ENCODE results near the gene LRRK1.

Gene LRRK1

GRCh38 chr15:100900136-100900794 lies 18.9 kb upstream of the LRRK1 start:
- Histone ChIP-seq H3K18ac (ENCODE audit: low read depth in 1 of 2, low read length in 2 of 2) (no peak overlapping the region), H2AFZ (ENCODE audit: low read depth, low read length) (no peak overlapping the region), H4K8ac (ENCODE audit: low read length) (no peak overlapping the region), H3K79me1 (replicated peaks; ENCODE audit: low read length, poor library complexity, severe bottlenecking) (no peaks in the 10 kb centered on the region), H3K4me3 (ENCODE audit: insufficient read depth in 1 of 2, low read depth in 1 of 2, low read length in 2 of 2) (no peak overlapping the region), H3K9ac (ENCODE audit: low read length) (no peak overlapping the region), H3K4ac (ENCODE audit: low read depth in 1 of 2, low read length in 2 of 2) (no peak overlapping the region), H3K36me3 (ENCODE audit: control insufficient read depth in 1 of 2, insufficient read depth in 2 of 2, low read depth in 1 of 2, low read length in 2 of 2) (peaks cover 0 to 65% of the 10 kb centered on the region in 2 experiments), H3K23ac (ENCODE audit: low read length in 2 of 2) (no peak overlapping the region), H4K91ac (ENCODE audit: low read length) (no peak overlapping the region), H3K9me3 (ENCODE audit: control insufficient read depth, low read length) (no peaks in the 10 kb centered on the region), H3K4me1 (ENCODE audit: control insufficient read depth, insufficient read depth, low read depth, low read length) (peaks cover 3% of the 10 kb centered on the region), H2AK5ac (ENCODE audit: low read length, severe bottlenecking) (no peak overlapping the region), H2BK15ac (ENCODE audit: low read depth, poor library complexity, severe bottlenecking) (no peak overlapping the region), H2BK5ac (ENCODE audit: low read depth, low read length, poor library complexity, severe bottlenecking) (no peak overlapping the region), H3K27me3 (ENCODE audit: control insufficient read depth in 1 of 2, insufficient read depth in 1 of 2, low read length in 2 of 2) (peaks cover 0 to 28% of the 10 kb centered on the region in 2 experiments), H2BK120ac (ENCODE audit: low read depth, low read length) (no peak overlapping the region), H3K27ac (ENCODE audit: low read length, poor library complexity, severe bottlenecking) (no peak overlapping the region), H3K14ac (ENCODE audit: low read length in 2 of 2) (no peak overlapping the region), H3K4me2 (ENCODE audit: low read length, poor library complexity, severe bottlenecking) (no peak overlapping the region), H2BK12ac (ENCODE audit: low read length in 2 of 2) (no peak overlapping the region)
- WGBS, result 89% methylated on average over 11 of the region's 13 CpGs
- no peak for DNase-seq

- no peak overlapping the region for H2BK120ac ChIP-seq (ENCODE audit: low read depth, low read length)
- no peaks in the 10 kb centered on the region for H3K9me3 ChIP-seq (ENCODE audit: control insufficient read depth, low read length)
- no peak overlapping the region for H3K4ac ChIP-seq (ENCODE audit: low read depth in 1 of 2, low read length in 2 of 2)
- no peak overlapping the region for H2AFZ ChIP-seq (ENCODE audit: low read depth, low read length)
- no peak overlapping the region for H2BK12ac ChIP-seq (ENCODE audit: low read length in 2 of 2)
- H3K4me3 ChIP-seq (ENCODE audit: insufficient read depth in 1 of 2, low read depth in 1 of 2, low read length in 2 of 2), result no peak overlapping the region
- H3K4me1 ChIP-seq (ENCODE audit: control insufficient read depth, insufficient read depth, low read depth, low read length), result peaks cover 3% of the 10 kb centered on the region
- no peak overlapping the region for H2BK5ac ChIP-seq (ENCODE audit: low read depth, low read length, poor library complexity, severe bottlenecking)
- H3K23ac ChIP-seq (ENCODE audit: low read length in 2 of 2), result no peak overlapping the region
- no peak overlapping the region for H3K18ac ChIP-seq (ENCODE audit: low read depth in 1 of 2, low read length in 2 of 2)
- no peak overlapping the region for H3K4me2 ChIP-seq (ENCODE audit: low read length, poor library complexity, severe bottlenecking)
- no peak overlapping the region for H3K27ac ChIP-seq (ENCODE audit: low read length, poor library complexity, severe bottlenecking)
- no peaks in the 10 kb centered on the region for H3K79me1 ChIP-seq (replicated peaks; ENCODE audit: low read length, poor library complexity, severe bottlenecking)
- H3K14ac ChIP-seq (ENCODE audit: low read length in 2 of 2), result no peak overlapping the region
- no peak for DNase-seq
- H2AK5ac ChIP-seq (ENCODE audit: low read length, severe bottlenecking), result no peak overlapping the region
- 93% methylated on average over 9 of the region's 9 CpGs for WGBS
- H4K8ac ChIP-seq (ENCODE audit: low read length), result no peak overlapping the region
- H3K27me3 ChIP-seq (ENCODE audit: control insufficient read depth in 1 of 2, insufficient read depth in 1 of 2, low read length in 2 of 2), result peaks cover 0 to 27% of the 10 kb centered on the region in 2 experiments
- peaks cover 0 to 66% of the 10 kb centered on the region in 2 experiments for H3K36me3 ChIP-seq (ENCODE audit: control insufficient read depth in 1 of 2, insufficient read depth in 2 of 2, low read depth in 1 of 2, low read length in 2 of 2)
- H4K91ac ChIP-seq (ENCODE audit: low read length), result no peak overlapping the region
- H2BK15ac ChIP-seq (ENCODE audit: low read depth, poor library complexity, severe bottlenecking), result no peak overlapping the region
- H3K9ac ChIP-seq (ENCODE audit: low read length), result peak overlapping the region; percentile 83
These were observed 18.4 kb upstream of the LRRK1 start for GRCh38 chr15:100900795-100901169.

GRCh38 chr15:100901296-100901695 lies 17.9 kb upstream of the LRRK1 start:
- no peak overlapping the region for H3K4me2 ChIP-seq (ENCODE audit: low read length, poor library complexity, severe bottlenecking)
- H2BK120ac ChIP-seq (ENCODE audit: low read depth, low read length), result no peak overlapping the region
- H3K9ac ChIP-seq (ENCODE audit: low read length), result peak overlapping the region; percentile 83
- H3K23ac ChIP-seq (ENCODE audit: low read length in 2 of 2), result no peak overlapping the region
- no peak overlapping the region for H3K4me3 ChIP-seq (ENCODE audit: insufficient read depth in 1 of 2, low read depth in 1 of 2, low read length in 2 of 2)
- no peaks in the 10 kb centered on the region for H3K79me1 ChIP-seq (replicated peaks; ENCODE audit: low read length, poor library complexity, severe bottlenecking)
- no peak overlapping the region for H2BK15ac ChIP-seq (ENCODE audit: low read depth, poor library complexity, severe bottlenecking)
- WGBS, result 89% methylated on average over 2 of the region's 3 CpGs
- no peaks in the 10 kb centered on the region for H3K9me3 ChIP-seq (ENCODE audit: control insufficient read depth, low read length)
- H3K14ac ChIP-seq (ENCODE audit: low read length in 2 of 2), result no peak overlapping the region
- no peak overlapping the region for H4K91ac ChIP-seq (ENCODE audit: low read length)
- no peak overlapping the region for H2AK5ac ChIP-seq (ENCODE audit: low read length, severe bottlenecking)
- no peak overlapping the region for H2AFZ ChIP-seq (ENCODE audit: low read depth, low read length)
- H3K27me3 ChIP-seq (ENCODE audit: control insufficient read depth in 1 of 2, insufficient read depth in 1 of 2, low read length in 2 of 2), result peaks cover 0 to 30% of the 10 kb centered on the region in 2 experiments
- DNase-seq, result no peak
- no peak overlapping the region for H3K18ac ChIP-seq (ENCODE audit: low read depth in 1 of 2, low read length in 2 of 2)
- H2BK12ac ChIP-seq (ENCODE audit: low read length in 2 of 2), result no peak overlapping the region
- H4K8ac ChIP-seq (ENCODE audit: low read length), result no peak overlapping the region
- H3K27ac ChIP-seq (ENCODE audit: low read length, poor library complexity, severe bottlenecking), result no peak overlapping the region
- H3K4ac ChIP-seq (ENCODE audit: low read depth in 1 of 2, low read length in 2 of 2), result no peak overlapping the region
- peaks cover 3% of the 10 kb centered on the region for H3K4me1 ChIP-seq (ENCODE audit: control insufficient read depth, insufficient read depth, low read depth, low read length)
- H2BK5ac ChIP-seq (ENCODE audit: low read depth, low read length, poor library complexity, severe bottlenecking), result no peak overlapping the region
- peaks cover 0 to 67% of the 10 kb centered on the region in 2 experiments for H3K36me3 ChIP-seq (ENCODE audit: control insufficient read depth in 1 of 2, insufficient read depth in 2 of 2, low read depth in 1 of 2, low read length in 2 of 2)

- Histone ChIP-seq H3K14ac (ENCODE audit: low read length in 2 of 2) (no peak overlapping the region), H3K27me3 (ENCODE audit: control insufficient read depth in 1 of 2, insufficient read depth in 1 of 2, low read length in 2 of 2) (peaks cover 0 to 30% of the 10 kb centered on the region in 2 experiments), H3K36me3 (ENCODE audit: control insufficient read depth in 1 of 2, insufficient read depth in 2 of 2, low read depth in 1 of 2, low read length in 2 of 2) (peaks cover 0 to 67% of the 10 kb centered on the region in 2 experiments), H2AK5ac (ENCODE audit: low read length, severe bottlenecking) (no peak overlapping the region), H3K27ac (ENCODE audit: low read length, poor library complexity, severe bottlenecking) (no peak overlapping the region), H2BK12ac (ENCODE audit: low read length in 2 of 2) (no peak overlapping the region), H3K4me1 (ENCODE audit: control insufficient read depth, insufficient read depth, low read depth, low read length) (peaks cover 3% of the 10 kb centered on the region), H3K9me3 (ENCODE audit: control insufficient read depth, low read length) (no peaks in the 10 kb centered on the region), H3K23ac (ENCODE audit: low read length in 2 of 2) (no peak overlapping the region), H3K4me3 (ENCODE audit: insufficient read depth in 1 of 2, low read depth in 1 of 2, low read length in 2 of 2) (peak overlapping the region in 1 of 2 experiments; percentile 58), H2AFZ (ENCODE audit: low read depth, low read length) (no peak overlapping the region), H2BK120ac (ENCODE audit: low read depth, low read length) (no peak overlapping the region), H3K79me1 (replicated peaks; ENCODE audit: low read length, poor library complexity, severe bottlenecking) (no peaks in the 10 kb centered on the region), H2BK5ac (ENCODE audit: low read depth, low read length, poor library complexity, severe bottlenecking) (no peak overlapping the region), H4K8ac (ENCODE audit: low read length) (no peak overlapping the region), H4K91ac (ENCODE audit: low read length) (no peak overlapping the region), H3K4me2 (ENCODE audit: low read length, poor library complexity, severe bottlenecking) (no peak overlapping the region), H3K18ac (ENCODE audit: low read depth in 1 of 2, low read length in 2 of 2) (no peak overlapping the region), H2BK15ac (ENCODE audit: low read depth, poor library complexity, severe bottlenecking) (no peak overlapping the region), H3K4ac (ENCODE audit: low read depth in 1 of 2, low read length in 2 of 2) (no peak overlapping the region), H3K9ac (ENCODE audit: low read length) (peak overlapping the region; percentile 83)
- no peak for DNase-seq
- 95% methylated on average over 13 of the region's 14 CpGs for WGBS
These were observed 17.3 kb upstream of the LRRK1 start for GRCh38 chr15:100901702-100902435.
